Prostate gland (tissue), 2 donors: ENCODE measurements around the gene JMJD7. TPM values are rescaled to one million over a fixed set of nuclear protein-coding genes. Genes with fewer than 3 reads are reported as not detected.

Experiments
- DNase-seq: peaks from one replicate; pipeline ENCODE4 v3.0.0-alpha.2; 2019; ENCODE audit warnings: low spot score
- H3K27ac ChIP-seq, 2 donors: fragments of 200-600 bp; sonication (generic); 2 replicates each; pipeline ENCODE4 v1.5.1; 2017 to 2019
- H3K27me3 ChIP-seq: fragments of 200-600 bp; sonication (generic); replicated peaks from 2 replicates; pipeline ENCODE4 v1.5.1; 2019; ENCODE audit not compliant: insufficient read depth
- H3K36me3 ChIP-seq, 2 donors: fragments of 200-600 bp; sonication (generic); 1 replicate in 1 of 2; 2 replicates in 1 of 2; pipeline versions ENCODE4 v1.5.1 to v1.8.1; 2017 to 2019
- H3K4me1 ChIP-seq: fragments of 200-600 bp; sonication (generic); replicated peaks from 2 replicates; pipeline ENCODE4 v1.5.1; 2019
- H3K4me3 ChIP-seq, 2 donors: fragments of 200-600 bp; sonication (generic); 2 replicates each; pipeline ENCODE4 v1.5.1; 2017 to 2019
- H3K9me3 ChIP-seq: fragments of 200-600 bp; sonication (generic); 2 replicates; pipeline ENCODE4 v1.5.1; 2017
- CTCF ChIP-seq, 4 experiments: fragments of 200-600 bp in 2 of 4; fragments of 450-650 bp in 2 of 4; sonication (generic) in 2 of 4; IDR thresholded peaks; 1 replicate in 3 of 4; 2 replicates in 1 of 4; pipeline ENCODE4 v1.5.1; 2016 to 2019; ENCODE audit warnings: antibody characterized with exemption in 4 of 4, mild to moderate bottlenecking in 2 of 4, moderate library complexity in 2 of 4
- POLR2A ChIP-seq: fragments of 450-650 bp; IDR thresholded peaks from one replicate; pipeline ENCODE4 v1.6.1; 2016; ENCODE audit warnings: antibody characterized with exemption, mild to moderate bottlenecking
- POLR2AphosphoS5 ChIP-seq: sonication (generic); formaldehyde crosslinking; IDR thresholded peaks from one replicate; pipeline ENCODE4 v1.6.1; 2017; ENCODE audit warnings: antibody characterized with exemption
- WGBS: methylation state at CpG from one replicate; pipeline ENCODE4 v1.1.5; 2018; 5-methylcytosine and 5-hydroxymethylcytosine counted together
- intact Hi-C: fragments of 100-400 bp; cut with DNase I; formaldehyde crosslinking; loops from one replicate; pipeline ENCODE4 v1.14.2; 2022
- total RNA-seq, 2 donors: library from RNA; depleted of rRNA; stranded (reverse); fragments of >200 nt; gene quantifications; one replicate each; pipeline ENCODE4 v1.1.0, GENCODE V29; 2016

JMJD7 gene
- total RNA-seq, 2 donors from 2014 or later = 20.7 to 56.6 TPM

- H3K36me3 ChIP-seq = no peaks in the 10 kb centered on the region
- H3K9me3 ChIP-seq = no peaks in the 10 kb centered on the region
- H3K27ac ChIP-seq = no peak overlapping the region
- no peaks in the 10 kb centered on the region for H3K27me3 ChIP-seq
- no peak for DNase-seq
- no peak overlapping the region for H3K4me3 ChIP-seq
- TF ChIP-seq CTCF (IDR thresholded peaks at IDR 0.05) (no peak), POLR2A (no peak), POLR2AphosphoS5 (no peak)
- WGBS = 83% methylated on average over 9 of the region's 9 CpGs
- intact Hi-C loops = no loop called here
- H3K4me1 ChIP-seq = no peaks in the 10 kb centered on the region
Measured at GRCh38 chr15:41857316-41857715, 29.4 kb downstream of the JMJD7 start.

GRCh38 chr15:41858756-41859155 is 30.9 kb downstream of the JMJD7 start:
- Histone ChIP-seq H3K4me3 (no peak overlapping the region), H3K27ac (no peak overlapping the region), H3K4me1 (no peaks in the 10 kb centered on the region), H3K27me3 (no peaks in the 10 kb centered on the region), H3K9me3 (no peaks in the 10 kb centered on the region), H3K36me3 (no peaks in the 10 kb centered on the region)
- TF ChIP-seq POLR2AphosphoS5 (no peak), CTCF (IDR thresholded peaks at IDR 0.05) (no peak), POLR2A (no peak)
- DNase-seq = no peak
- 75% methylated on average over 15 of the region's 15 CpGs for WGBS
- intact Hi-C loops = no loop called here

DNA sequence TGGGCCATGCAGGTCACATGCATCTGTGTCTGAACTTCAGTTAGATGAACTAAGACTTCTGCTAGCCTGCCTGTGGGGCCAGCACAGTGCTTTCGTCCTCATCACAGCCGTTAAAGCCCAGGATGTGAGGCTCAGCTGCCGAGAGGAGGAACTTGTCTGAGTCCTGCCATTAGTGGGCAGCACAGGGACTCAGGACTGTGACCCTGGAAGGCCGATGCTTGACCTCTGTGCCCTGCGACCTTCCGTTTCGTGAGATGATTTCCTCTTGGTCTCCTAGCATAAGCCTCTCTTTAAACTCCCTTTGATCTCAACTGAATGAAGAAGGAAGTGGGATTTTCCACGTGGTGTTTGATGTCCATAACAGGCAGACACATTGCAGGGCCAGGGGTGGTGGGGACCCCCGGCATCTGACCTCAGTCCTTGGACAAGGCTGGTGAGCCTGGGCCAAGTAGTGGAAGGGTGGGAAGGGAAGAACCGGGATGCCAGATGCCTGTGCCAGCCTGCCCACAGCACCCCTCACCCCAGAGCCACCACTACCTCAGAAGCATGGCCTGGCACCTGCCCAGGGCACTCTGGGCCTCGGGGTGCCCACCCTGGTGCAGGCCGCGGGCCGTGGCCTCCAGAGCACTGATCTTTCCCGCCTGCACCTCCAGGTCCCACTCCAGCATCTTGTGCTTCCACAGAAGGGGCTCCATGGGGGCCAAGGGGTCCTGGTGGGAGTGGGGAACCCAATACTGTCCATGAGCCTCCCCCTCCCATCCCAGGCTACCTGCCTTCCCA is 32.3 kb downstream of the JMJD7 start:
- Histone ChIP-seq H3K27ac (no peak overlapping the region), H3K27me3 (no peaks in the 10 kb centered on the region), H3K4me3 (no peak overlapping the region), H3K36me3 (no peaks in the 10 kb centered on the region), H3K9me3 (no peaks in the 10 kb centered on the region), H3K4me1 (no peaks in the 10 kb centered on the region)
- WGBS = 76% methylated on average over 15 of the region's 15 CpGs
- intact Hi-C loops = no loop called here
- no peak for DNase-seq
- TF ChIP-seq POLR2AphosphoS5 (no peak), POLR2A (no peak), CTCF (IDR thresholded peaks at IDR 0.05) (no peak)

DNA sequence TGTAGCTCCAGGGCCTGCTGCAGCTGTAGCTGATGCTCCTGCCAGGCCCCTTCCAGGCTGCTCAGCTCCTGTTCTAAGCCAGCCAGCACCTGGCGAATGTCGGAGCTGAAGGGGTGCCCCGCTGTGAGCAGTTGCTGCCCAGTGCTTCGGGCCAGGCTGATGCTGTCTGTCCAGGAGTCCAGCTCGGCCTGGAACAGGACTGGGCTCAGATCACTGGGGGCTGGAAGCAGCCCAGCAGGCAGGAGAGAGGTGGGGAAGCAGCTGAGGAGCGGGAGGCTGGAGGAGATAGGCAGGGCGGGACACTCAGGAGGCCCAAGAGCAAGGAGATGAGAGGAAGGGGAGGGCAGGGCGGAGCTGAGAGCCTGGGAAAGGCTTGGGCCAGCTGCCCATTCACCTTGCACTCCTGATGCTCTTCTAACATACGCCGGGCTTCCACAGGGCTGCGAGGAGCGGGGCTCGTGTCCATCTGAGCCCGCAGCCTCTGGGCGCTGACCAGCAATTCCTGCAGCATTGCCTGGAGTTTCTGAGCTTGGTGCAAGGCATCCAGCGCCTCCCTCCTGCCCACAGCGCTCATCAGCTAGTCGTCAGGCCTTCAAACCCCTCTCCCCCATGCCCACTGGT is 34.0 kb downstream of the JMJD7 start:
- no peaks in the 10 kb centered on the region for H3K27me3 ChIP-seq
- H3K9me3 ChIP-seq = no peaks in the 10 kb centered on the region
- H3K27ac ChIP-seq = no peak overlapping the region
- H3K4me3 ChIP-seq = no peak overlapping the region
- 86% methylated on average over 18 of the region's 18 CpGs for whole genome bisulfite sequencing
- no peaks in the 10 kb centered on the region for H3K36me3 ChIP-seq
- TF ChIP-seq POLR2A (no peak), POLR2AphosphoS5 (no peak), CTCF (IDR thresholded peaks at IDR 0.05) (no peak)
- intact Hi-C loops = no loop called here
- no peaks in the 10 kb centered on the region for H3K4me1 ChIP-seq
- DNase-seq = no peak
